GM10847 (cell line): Measurements from ENCODE around the gene RIOK2.

Experiments used
- POLR2A ChIP-seq: IDR thresholded peaks from 2 replicates; pipeline ENCODE4 v1.6.1; 2011; ENCODE audit not compliant: insufficient read length; ENCODE audit errors: extremely low read depth

Gene RIOK2

DNA sequence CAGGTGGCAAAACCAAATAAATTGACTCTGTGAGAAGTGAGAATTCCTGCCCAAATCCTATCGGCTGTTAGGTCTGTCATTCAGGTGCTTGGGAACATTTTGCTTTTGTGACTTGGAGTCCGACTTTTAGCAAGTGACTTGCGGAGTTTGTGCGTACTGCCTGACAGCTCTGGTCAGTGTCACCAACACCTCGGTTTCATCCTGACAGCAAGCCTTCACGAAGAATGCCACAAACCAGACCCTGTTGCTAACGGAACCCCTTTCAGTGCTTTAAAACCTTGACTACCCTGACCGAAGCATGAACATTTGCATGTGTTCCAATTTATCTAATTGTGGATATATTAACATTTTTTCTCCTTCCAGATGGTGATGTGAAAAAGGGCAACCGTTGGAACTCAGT lies 67.1 kb downstream of the RIOK2 start:
- no peak for TF ChIP-seq POLR2A

DNA sequence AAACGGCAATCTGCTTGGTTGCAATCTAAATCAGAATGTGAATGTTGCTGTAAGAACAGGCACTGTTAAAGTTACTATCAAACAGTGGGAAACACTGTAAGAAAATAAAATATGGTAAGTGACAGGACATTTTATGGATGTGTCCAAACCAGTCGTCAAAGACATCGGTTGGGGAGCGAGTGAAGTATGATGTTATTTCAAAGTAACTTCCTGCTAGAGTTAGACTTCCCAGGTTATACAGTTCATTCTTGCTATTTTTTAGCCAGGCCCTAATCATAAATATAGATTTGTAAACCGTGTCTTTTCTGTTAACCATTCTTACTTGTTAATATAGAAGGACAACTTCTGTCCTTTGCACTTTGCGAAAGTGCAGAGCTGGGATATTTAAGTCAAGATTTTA lies 70.8 kb downstream of the RIOK2 start:
- no peak for TF ChIP-seq POLR2A

DNA sequence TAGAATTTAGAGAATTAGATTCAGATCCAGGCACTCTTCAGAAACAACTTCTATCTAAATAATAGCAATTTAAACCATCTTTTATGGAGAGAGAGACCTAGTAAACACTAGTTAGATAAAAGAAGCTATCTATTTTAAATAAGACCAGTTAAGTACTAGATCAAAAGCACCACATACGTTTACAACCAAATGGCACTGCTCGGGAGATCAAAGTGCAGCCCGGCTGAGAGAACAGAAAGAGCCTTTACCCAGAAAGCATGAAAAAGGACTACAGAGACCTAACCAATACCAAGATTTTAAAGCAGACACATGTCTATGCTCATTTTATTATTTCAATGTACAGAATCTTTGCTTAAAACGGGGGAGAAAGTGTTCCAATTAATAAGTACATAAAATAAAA lies 71.4 kb downstream of the RIOK2 start:
- no peak for TF ChIP-seq POLR2A

GRCh38 chr5:97111004-97111403 lies 72.0 kb downstream of the RIOK2 start:
- TF ChIP-seq POLR2A, result no peak
